NCI-H146 treated with DMSO at 0.1 percent for 48 hours (cell line): ENCODE measurements around the gene CADM1.

ENCODE experiments used
- DNase-seq: peaks from one replicate; lab custom pipeline; 2025; ENCODE audit not compliant: unreplicated experiment; lab: John Stamatoyannopoulos, UW

The CADM1 gene

GRCh38 chr11:115256397-115257197, 247.6 kb downstream of the CADM1 start:
- DNase-seq: peak; percentile 23

GRCh38 chr11:115255006-115255762, 249.0 kb downstream of the CADM1 start:
- DNase-seq: no peak

- no peak for DNase-seq
Measured at GRCh38 chr11:115251126-115251525, 253.1 kb downstream of the CADM1 start.

- DNase-seq: no peak
Measured at GRCh38 chr11:115249061-115249578, 255.1 kb downstream of the CADM1 start.

- DNase-seq: no peak
Measured at GRCh38 chr11:115247953-115248352, 256.3 kb downstream of the CADM1 start.

GRCh38 chr11:115247361-115247760, 256.9 kb downstream of the CADM1 start:
- DNase-seq: no peak

- no peak for DNase-seq
Measured at GRCh38 chr11:115244758-115245157, 259.5 kb downstream of the CADM1 start.

- no peak for DNase-seq
Measured at GRCh38 chr11:115244296-115244695, 259.9 kb downstream of the CADM1 start.

GRCh38 chr11:115242982-115243381, 261.2 kb downstream of the CADM1 start:
- DNase-seq: no peak

- peak; percentile 76 for DNase-seq
Measured at GRCh38 chr11:115241899-115242298, 262.3 kb downstream of the CADM1 start.

- DNase-seq: no peak
Measured at GRCh38 chr11:115238791-115239190, 265.4 kb downstream of the CADM1 start.

GRCh38 chr11:115238086-115238485, 266.1 kb downstream of the CADM1 start:
- DNase-seq: no peak

- DNase-seq: no peak
Measured at GRCh38 chr11:115237578-115237977, 266.6 kb downstream of the CADM1 start.

GRCh38 chr11:115234794-115235193, 269.4 kb downstream of the CADM1 start:
- no peak for DNase-seq

- no peak for DNase-seq
Measured at GRCh38 chr11:115226556-115226955, 277.7 kb downstream of the CADM1 start.

GRCh38 chr11:115224551-115224950, 279.7 kb downstream of the CADM1 start:
- no peak for DNase-seq

GRCh38 chr11:115222863-115223530, 281.2 kb downstream of the CADM1 start:
- no peak for DNase-seq

GRCh38 chr11:115222218-115222862, 281.9 kb downstream of the CADM1 start:
- DNase-seq: peak; percentile 87

- no peak for DNase-seq
Measured at GRCh38 chr11:115221461-115222069, 282.6 kb downstream of the CADM1 start.

- DNase-seq: no peak
Measured at GRCh38 chr11:115220911-115221310, 283.3 kb downstream of the CADM1 start.

- peak; percentile 28 for DNase-seq
Measured at GRCh38 chr11:115220423-115220822, 283.8 kb downstream of the CADM1 start.
